ENCODE measurements around the gene AP2B1. TPM values are rescaled to one million over a fixed set of nuclear protein-coding genes. Genes with fewer than 3 reads are reported as not detected.

The AP2B1 gene
- total RNA-seq, 1 donor from 2014 or later: 119 TPM

GRCh38 chr17:35775583-35775982, 188.5 kb downstream of the AP2B1 start:
- ATAC-seq (no peak), DNase-seq (no peak)
- intact Hi-C loops (cut with micrococcal nuclease): no loop called here

Other genes starting within 250 kb of the AP2B1 start
- gene SLFN11, start 213.7 kb upstream of the AP2B1 start, total RNA-seq: 18.2 TPM
- gene SLFN12, start 154.8 kb upstream of the AP2B1 start, total RNA-seq: 3.1 TPM
- gene SLFN13, start 138.6 kb upstream of the AP2B1 start, total RNA-seq: 3.9 TPM
- 0.32 TPM for gene SLFN12L, start 49.6 kb upstream of the AP2B1 start, total RNA-seq
- gene SLFN14, start 26.5 kb upstream of the AP2B1 start, total RNA-seq: not detected
- 7.9 TPM for gene PEX12, start 8.8 kb upstream of the AP2B1 start, total RNA-seq
- gene RASL10B, start 144.3 kb downstream of the AP2B1 start, total RNA-seq: 23.8 TPM
- 0.27 TPM for gene GAS2L2, start 165.9 kb downstream of the AP2B1 start, total RNA-seq
- not detected for gene C17orf50, start 173.6 kb downstream of the AP2B1 start, total RNA-seq
- gene MMP28, start 208.3 kb downstream of the AP2B1 start, total RNA-seq: 1.5 TPM
- 110 TPM for gene TAF15, start 222.2 kb downstream of the AP2B1 start, total RNA-seq

Measured in left ventricle myocardium superior (tissue), 1 donor.